ENCODE data around the gene PTPRO. TPM values are rescaled to one million over a fixed set of nuclear protein-coding genes. Genes with fewer than 3 reads are reported as not detected.

The PTPRO gene
- total and polyA plus RNA-seq, 4 donors: 29.9 to 71.8 (median 57.2) TPM

GRCh38 chr12:15423629-15424028, 101.3 kb downstream of the PTPRO start:
- H3K27me3 ChIP-seq (ENCODE audit: control insufficient read depth, insufficient read depth, low read length): no peaks in the 10 kb centered on the region
- H3K4me1 ChIP-seq (ENCODE audit: control insufficient read depth, insufficient read depth, low read length): no peaks in the 10 kb centered on the region
- peak in 1 of 6 donors; percentile 51 for DNase-seq (ENCODE audit: low read depth in 4 of 6, low spot score in 6 of 6)
- no CpG with 5 or more reads among the region's 2 CpGs for WGBS (ENCODE audit: insufficient coverage)
- H3K4me3 ChIP-seq (ENCODE audit: low read depth, low read length): no peak overlapping the region
- H3K9me3 ChIP-seq (ENCODE audit: control insufficient read depth, insufficient read depth, low read length): no peaks in the 10 kb centered on the region
- no peak overlapping the region for H3K27ac ChIP-seq (ENCODE audit: low read depth, low read length)
- no peaks in the 10 kb centered on the region for H3K36me3 ChIP-seq (ENCODE audit: control insufficient read depth, insufficient read depth, low read length)

DNA sequence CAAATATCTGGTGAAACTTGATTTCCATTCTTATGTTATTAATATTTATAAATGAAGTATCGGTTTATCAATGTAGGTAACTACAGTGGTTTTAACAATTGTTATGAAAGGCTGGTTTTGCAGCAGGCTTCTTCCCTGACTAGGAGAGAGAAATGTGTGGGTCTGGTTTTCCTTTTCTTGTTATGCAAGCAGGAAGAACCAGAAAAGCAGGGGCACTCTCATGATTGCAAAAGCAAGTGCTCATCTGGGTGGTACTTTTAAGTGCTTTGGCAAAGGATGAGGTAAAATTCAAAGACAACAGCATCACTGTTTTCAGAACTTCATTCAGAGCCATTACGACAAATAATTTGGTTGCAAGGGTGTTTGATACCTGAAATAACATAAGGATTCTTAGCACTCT, 105.6 kb downstream of the PTPRO start:
- Histone ChIP-seq H3K27me3 (ENCODE audit: control insufficient read depth, insufficient read depth, low read length) (no peaks in the 10 kb centered on the region), H3K9me3 (ENCODE audit: control insufficient read depth, insufficient read depth, low read length) (no peaks in the 10 kb centered on the region), H3K36me3 (ENCODE audit: control insufficient read depth, insufficient read depth, low read length) (no peaks in the 10 kb centered on the region), H3K27ac (ENCODE audit: low read depth, low read length) (no peak overlapping the region), H3K4me3 (ENCODE audit: low read depth, low read length) (no peak overlapping the region), H3K4me1 (ENCODE audit: control insufficient read depth, insufficient read depth, low read length) (no peaks in the 10 kb centered on the region)
- DNase-seq (ENCODE audit: low read depth in 4 of 6, low spot score in 6 of 6): no peak
- 100% methylated on average over 2 of the region's 2 CpGs for WGBS (ENCODE audit: insufficient coverage)

- H3K27ac ChIP-seq (ENCODE audit: low read depth, low read length): no peak overlapping the region
- H3K27me3 ChIP-seq (ENCODE audit: control insufficient read depth, insufficient read depth, low read length): no peaks in the 10 kb centered on the region
- H3K36me3 ChIP-seq (ENCODE audit: control insufficient read depth, insufficient read depth, low read length): no peaks in the 10 kb centered on the region
- no peaks in the 10 kb centered on the region for H3K4me1 ChIP-seq (ENCODE audit: control insufficient read depth, insufficient read depth, low read length)
- DNase-seq (ENCODE audit: low read depth in 4 of 6, low spot score in 6 of 6): no peak
- H3K9me3 ChIP-seq (ENCODE audit: control insufficient read depth, insufficient read depth, low read length): no peaks in the 10 kb centered on the region
- no peak overlapping the region for H3K4me3 ChIP-seq (ENCODE audit: low read depth, low read length)
- 45% methylated on average over 2 of the region's 2 CpGs for WGBS (ENCODE audit: insufficient coverage)
Measured at GRCh38 chr12:15428632-15429031, 106.3 kb downstream of the PTPRO start.

GRCh38 chr12:15429262-15429661, 107.0 kb downstream of the PTPRO start:
- DNase-seq (ENCODE audit: low read depth in 4 of 6, low spot score in 6 of 6): no peak
- Histone ChIP-seq H3K27ac (ENCODE audit: low read depth, low read length) (no peak overlapping the region), H3K4me1 (ENCODE audit: control insufficient read depth, insufficient read depth, low read length) (no peaks in the 10 kb centered on the region), H3K9me3 (ENCODE audit: control insufficient read depth, insufficient read depth, low read length) (no peaks in the 10 kb centered on the region), H3K4me3 (ENCODE audit: low read depth, low read length) (no peak overlapping the region), H3K36me3 (ENCODE audit: control insufficient read depth, insufficient read depth, low read length) (no peaks in the 10 kb centered on the region), H3K27me3 (ENCODE audit: control insufficient read depth, insufficient read depth, low read length) (no peaks in the 10 kb centered on the region)
- WGBS (ENCODE audit: insufficient coverage): 100% methylated on average over 1 of the region's 1 CpG

GRCh38 chr12:15435597-15435996, 113.3 kb downstream of the PTPRO start:
- WGBS (ENCODE audit: insufficient coverage): no CpG with 5 or more reads among the region's 2 CpGs
- Histone ChIP-seq H3K27ac (ENCODE audit: low read depth, low read length) (no peak overlapping the region), H3K36me3 (ENCODE audit: control insufficient read depth, insufficient read depth, low read length) (no peaks in the 10 kb centered on the region)

DNA sequence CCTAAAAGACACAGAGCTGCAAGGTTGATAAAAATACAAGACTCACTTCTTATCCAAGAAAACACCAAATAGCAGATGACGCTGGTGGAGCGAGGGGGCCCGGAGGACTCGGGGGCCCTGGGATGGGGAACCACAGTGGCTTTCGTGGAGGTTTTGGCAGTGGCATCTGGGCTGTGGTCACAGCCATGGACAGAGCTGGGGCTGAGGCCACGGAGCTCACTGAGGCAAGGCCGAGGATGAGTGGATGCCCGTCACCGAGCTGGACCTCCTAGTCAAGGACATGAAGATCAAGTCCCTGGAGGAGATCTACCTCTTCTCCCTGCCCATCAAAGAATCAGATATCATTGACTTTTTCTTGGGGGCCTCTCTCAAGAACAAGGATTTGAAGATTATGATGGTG, 117.2 kb downstream of the PTPRO start:
- Histone ChIP-seq H3K36me3 (ENCODE audit: control insufficient read depth, insufficient read depth, low read length) (no peaks in the 10 kb centered on the region), H3K27me3 (ENCODE audit: control insufficient read depth, insufficient read depth, low read length) (no peaks in the 10 kb centered on the region), H3K27ac (ENCODE audit: low read depth, low read length) (no peak overlapping the region), H3K9me3 (ENCODE audit: control insufficient read depth, insufficient read depth, low read length) (no peaks in the 10 kb centered on the region), H3K4me1 (ENCODE audit: control insufficient read depth, insufficient read depth, low read length) (no peaks in the 10 kb centered on the region), H3K4me3 (ENCODE audit: low read depth, low read length) (no peak overlapping the region)
- WGBS (ENCODE audit: insufficient coverage): 97% methylated on average over 9 of the region's 9 CpGs
- DNase-seq (ENCODE audit: low read depth in 4 of 6, low spot score in 6 of 6): no peak

More at GRCh38 chr12:15435597-15435996, 113.3 kb downstream of the PTPRO start:
- Histone ChIP-seq H3K4me1 (ENCODE audit: control insufficient read depth, insufficient read depth, low read length) (no peaks in the 10 kb centered on the region), H3K9me3 (ENCODE audit: control insufficient read depth, insufficient read depth, low read length) (no peaks in the 10 kb centered on the region), H3K4me3 (ENCODE audit: low read depth, low read length) (no peak overlapping the region), H3K27me3 (ENCODE audit: control insufficient read depth, insufficient read depth, low read length) (no peaks in the 10 kb centered on the region)
- no peak for DNase-seq (ENCODE audit: low read depth in 4 of 6, low spot score in 6 of 6)

GRCh38 chr12:15443050-15443449, 120.7 kb downstream of the PTPRO start:
- Histone ChIP-seq H3K4me1 (ENCODE audit: control insufficient read depth, insufficient read depth, low read length) (no peaks in the 10 kb centered on the region), H3K9me3 (ENCODE audit: control insufficient read depth, insufficient read depth, low read length) (no peaks in the 10 kb centered on the region), H3K36me3 (ENCODE audit: control insufficient read depth, insufficient read depth, low read length) (no peaks in the 10 kb centered on the region), H3K27ac (ENCODE audit: low read depth, low read length) (no peak overlapping the region), H3K4me3 (ENCODE audit: low read depth, low read length) (no peak overlapping the region), H3K27me3 (ENCODE audit: control insufficient read depth, insufficient read depth, low read length) (no peaks in the 10 kb centered on the region)
- no peak for DNase-seq (ENCODE audit: low read depth in 4 of 6, low spot score in 6 of 6)
- WGBS (ENCODE audit: insufficient coverage): 80% methylated on average over 1 of the region's 3 CpGs

GRCh38 chr12:15443611-15444010, 121.3 kb downstream of the PTPRO start:
- H3K4me3 ChIP-seq (ENCODE audit: low read depth, low read length): no peak overlapping the region
- no peaks in the 10 kb centered on the region for H3K36me3 ChIP-seq (ENCODE audit: control insufficient read depth, insufficient read depth, low read length)
- no peaks in the 10 kb centered on the region for H3K9me3 ChIP-seq (ENCODE audit: control insufficient read depth, insufficient read depth, low read length)
- WGBS (ENCODE audit: insufficient coverage): 100% methylated on average over 1 of the region's 4 CpGs
- no peak overlapping the region for H3K27ac ChIP-seq (ENCODE audit: low read depth, low read length)
- no peaks in the 10 kb centered on the region for H3K27me3 ChIP-seq (ENCODE audit: control insufficient read depth, insufficient read depth, low read length)
- DNase-seq (ENCODE audit: low read depth in 4 of 6, low spot score in 6 of 6): no peak
- H3K4me1 ChIP-seq (ENCODE audit: control insufficient read depth, insufficient read depth, low read length): no peaks in the 10 kb centered on the region

GRCh38 chr12:15444523-15444922, 122.2 kb downstream of the PTPRO start:
- Histone ChIP-seq H3K4me1 (ENCODE audit: control insufficient read depth, insufficient read depth, low read length) (no peaks in the 10 kb centered on the region), H3K36me3 (ENCODE audit: control insufficient read depth, insufficient read depth, low read length) (no peaks in the 10 kb centered on the region), H3K27ac (ENCODE audit: low read depth, low read length) (no peak overlapping the region), H3K9me3 (ENCODE audit: control insufficient read depth, insufficient read depth, low read length) (no peaks in the 10 kb centered on the region), H3K27me3 (ENCODE audit: control insufficient read depth, insufficient read depth, low read length) (no peaks in the 10 kb centered on the region), H3K4me3 (ENCODE audit: low read depth, low read length) (no peak overlapping the region)
- WGBS (ENCODE audit: insufficient coverage): no CpG with 5 or more reads among the region's 4 CpGs
- DNase-seq (ENCODE audit: low read depth in 4 of 6, low spot score in 6 of 6): no peak

DNA sequence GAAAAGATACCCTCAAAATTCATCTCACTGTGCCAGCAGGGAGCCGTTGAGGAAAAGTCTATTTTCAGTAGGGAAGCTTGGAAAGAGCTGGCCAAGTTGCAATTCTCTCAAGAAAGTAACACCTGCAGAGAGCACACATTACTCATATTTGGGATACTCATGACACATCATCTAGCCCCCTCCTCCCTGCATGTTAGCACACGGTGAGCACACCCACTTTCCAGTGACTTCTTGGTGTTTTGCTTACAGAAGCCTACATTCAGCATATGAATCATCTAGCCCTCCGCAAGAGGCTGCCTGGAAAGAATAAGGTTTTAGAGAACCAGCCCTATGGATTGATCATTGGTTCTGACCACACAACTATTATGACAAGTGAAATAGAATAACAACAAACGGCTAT, 124.5 kb downstream of the PTPRO start:
- H3K27me3 ChIP-seq (ENCODE audit: control insufficient read depth, insufficient read depth, low read length): no peaks in the 10 kb centered on the region
- no peak overlapping the region for H3K27ac ChIP-seq (ENCODE audit: low read depth, low read length)
- WGBS (ENCODE audit: insufficient coverage): 76% methylated on average over 2 of the region's 4 CpGs
- DNase-seq (ENCODE audit: low read depth in 4 of 6, low spot score in 6 of 6): no peak
- no peaks in the 10 kb centered on the region for H3K36me3 ChIP-seq (ENCODE audit: control insufficient read depth, insufficient read depth, low read length)
- no peaks in the 10 kb centered on the region for H3K9me3 ChIP-seq (ENCODE audit: control insufficient read depth, insufficient read depth, low read length)
- no peak overlapping the region for H3K4me3 ChIP-seq (ENCODE audit: low read depth, low read length)
- no peaks in the 10 kb centered on the region for H3K4me1 ChIP-seq (ENCODE audit: control insufficient read depth, insufficient read depth, low read length)
